ENCODE results near the gene ITM2C. TPM values are rescaled to one million over a fixed set of nuclear protein-coding genes. Genes with fewer than 3 reads are reported as not detected.

Gene ITM2C
- total RNA-seq, 4 donors from 2014 or later: 4.9 to 11.2 (median 10.8) TPM

DNA sequence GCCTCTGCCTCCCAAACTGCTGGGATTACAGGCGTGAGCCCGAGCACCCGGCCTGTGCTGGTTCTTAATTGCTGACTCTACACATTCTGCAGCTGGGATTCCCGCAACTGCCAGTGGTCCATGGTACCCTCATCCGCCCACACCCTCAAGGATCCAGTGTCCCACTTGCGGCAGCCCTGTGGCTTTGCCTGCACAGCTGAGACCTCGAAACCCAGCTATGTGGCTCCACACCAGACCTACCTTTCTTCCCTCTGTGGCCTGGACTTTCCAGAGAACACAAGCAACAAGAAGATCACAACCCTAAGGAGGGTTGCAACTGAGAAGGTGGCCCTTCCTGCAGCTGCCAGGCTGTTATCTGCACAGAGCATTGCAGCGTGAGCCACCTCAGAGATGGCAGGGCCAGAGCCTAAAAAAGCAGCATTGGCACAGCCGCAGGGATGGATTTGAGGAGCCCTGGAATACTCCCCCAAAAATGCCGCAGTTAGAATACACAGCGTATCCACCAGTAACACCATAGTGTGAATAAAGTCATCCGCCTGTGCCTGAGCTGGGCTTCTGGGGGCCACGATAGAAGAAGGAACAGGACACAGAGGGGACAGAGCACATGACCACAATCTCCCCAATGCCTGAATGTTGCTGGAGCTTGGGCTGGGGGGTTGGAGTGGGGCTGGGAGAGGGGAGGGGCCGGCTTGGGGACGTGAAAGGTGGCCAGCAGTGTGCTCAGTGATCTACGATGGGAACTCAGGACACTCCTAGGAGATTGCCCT is 58.4 kb downstream of the ITM2C start:
- H3K36me3 ChIP-seq: no peaks in the 10 kb centered on the region
- in situ Hi-C loops (cut with MboI; ENCODE audit: low sequenced_read_pairs in 4 of 4) (no loop called here), intact Hi-C loops (cut with DNase I; ENCODE audit: low total_unique reads) (no loop called here)
- H3K4me1 ChIP-seq: no peaks in the 10 kb centered on the region
- no peaks in the 10 kb centered on the region for H3K27me3 ChIP-seq
- ATAC-seq: no peak
- H3K9me3 ChIP-seq: no peaks in the 10 kb centered on the region
- DNase-seq: no peak
- H3K4me3 ChIP-seq: no peak overlapping the region
- no peak overlapping the region for H3K27ac ChIP-seq
- no peak for TF ChIP-seq POLR2A (IDR thresholded peaks at IDR 0.05)
- TF ChIP-seq, protein P1, sequence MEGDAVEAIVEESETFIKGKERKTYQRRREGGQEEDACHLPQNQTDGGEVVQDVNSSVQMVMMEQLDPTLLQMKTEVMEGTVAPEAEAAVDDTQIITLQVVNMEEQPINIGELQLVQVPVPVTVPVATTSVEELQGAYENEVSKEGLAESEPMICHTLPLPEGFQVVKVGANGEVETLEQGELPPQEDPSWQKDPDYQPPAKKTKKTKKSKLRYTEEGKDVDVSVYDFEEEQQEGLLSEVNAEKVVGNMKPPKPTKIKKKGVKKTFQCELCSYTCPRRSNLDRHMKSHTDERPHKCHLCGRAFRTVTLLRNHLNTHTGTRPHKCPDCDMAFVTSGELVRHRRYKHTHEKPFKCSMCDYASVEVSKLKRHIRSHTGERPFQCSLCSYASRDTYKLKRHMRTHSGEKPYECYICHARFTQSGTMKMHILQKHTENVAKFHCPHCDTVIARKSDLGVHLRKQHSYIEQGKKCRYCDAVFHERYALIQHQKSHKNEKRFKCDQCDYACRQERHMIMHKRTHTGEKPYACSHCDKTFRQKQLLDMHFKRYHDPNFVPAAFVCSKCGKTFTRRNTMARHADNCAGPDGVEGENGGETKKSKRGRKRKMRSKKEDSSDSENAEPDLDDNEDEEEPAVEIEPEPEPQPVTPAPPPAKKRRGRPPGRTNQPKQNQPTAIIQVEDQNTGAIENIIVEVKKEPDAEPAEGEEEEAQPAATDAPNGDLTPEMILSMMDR (IDR thresholded peaks at IDR 0.05 in 4 of 5, conservative IDR thresholded peaks at IDR 0.05 in 1 of 5): no peak

DNA sequence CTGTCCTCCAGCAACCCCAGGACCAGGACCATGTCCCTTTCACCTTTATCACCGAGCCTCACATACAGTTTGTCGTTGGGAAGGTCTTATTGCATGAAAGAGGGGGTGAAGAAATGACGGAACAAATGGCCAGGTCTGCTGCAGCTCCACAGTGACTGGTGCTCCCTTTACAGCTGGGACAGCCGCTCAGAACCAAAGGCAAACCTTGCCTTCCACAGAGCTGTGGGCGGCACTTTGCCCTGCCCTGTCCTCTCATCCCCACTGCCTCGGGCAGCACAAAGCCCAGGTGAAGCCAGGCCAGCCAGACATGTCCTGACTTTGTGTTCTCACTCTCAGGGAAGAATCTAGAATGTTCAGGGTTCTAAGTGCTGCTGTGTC is 59.3 kb downstream of the ITM2C start:
- no peak for DNase-seq
- Histone ChIP-seq H3K27ac (no peak overlapping the region), H3K9me3 (no peaks in the 10 kb centered on the region), H3K36me3 (no peaks in the 10 kb centered on the region), H3K4me1 (no peaks in the 10 kb centered on the region), H3K27me3 (no peaks in the 10 kb centered on the region), H3K4me3 (no peak overlapping the region)
- intact Hi-C loops (cut with DNase I; ENCODE audit: low total_unique reads): no loop called here
- TF ChIP-seq, protein P1 (IDR thresholded peaks at IDR 0.05 in 4 of 5, conservative IDR thresholded peaks at IDR 0.05 in 1 of 5): no peak
- no peak for TF ChIP-seq POLR2A (IDR thresholded peaks at IDR 0.05)
- in situ Hi-C loops (cut with MboI; ENCODE audit: low sequenced_read_pairs in 4 of 4): no loop called here
- no peak for ATAC-seq

DNA sequence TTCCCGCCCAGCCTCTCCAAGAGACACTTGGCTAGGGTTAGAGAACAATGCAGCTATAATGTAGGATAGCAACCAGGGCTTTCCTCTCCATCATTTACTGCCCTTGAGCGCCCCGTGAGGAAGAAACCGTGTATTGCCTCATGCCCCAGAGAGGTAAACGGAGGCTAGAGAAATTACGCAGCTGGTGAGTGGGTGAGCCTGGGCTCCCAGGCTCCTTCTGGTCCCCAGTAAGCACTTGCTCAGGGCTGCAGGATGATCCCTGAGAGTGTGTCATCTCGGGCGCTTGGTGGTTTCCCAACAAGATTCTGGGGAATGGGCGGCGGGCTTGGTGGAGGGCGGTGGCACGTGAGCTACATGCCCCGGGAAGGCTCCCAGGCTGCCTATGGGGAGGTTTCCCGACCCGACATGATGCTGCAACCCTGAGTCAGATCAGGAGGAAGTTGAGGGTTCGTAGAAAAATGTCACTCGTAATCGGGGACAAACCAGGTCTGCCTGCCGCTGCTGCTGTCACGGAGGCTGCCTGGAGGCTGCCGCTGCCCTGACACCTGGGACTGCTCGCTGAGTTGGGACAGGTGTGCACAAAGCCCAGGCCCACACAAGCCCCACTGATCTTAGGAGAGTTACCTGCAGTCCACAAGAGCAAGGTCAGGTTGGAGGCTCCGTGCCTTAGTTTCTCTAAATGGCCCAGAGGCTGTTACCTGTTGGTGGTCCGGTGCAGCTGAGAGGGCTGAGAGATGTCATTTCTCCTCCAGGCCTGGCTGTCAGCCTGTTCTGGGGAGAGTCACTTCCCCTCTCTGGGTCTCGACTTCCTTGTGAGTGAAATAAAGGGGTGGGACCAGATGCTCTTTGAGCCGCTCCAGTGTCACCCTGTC is 60.0 kb downstream of the ITM2C start, which contains the start of gene GPR55:
TSS of gene GPR55 (minus strand) at position 773 of the 872 bp plus-strand sequence. CDS start 14,280 bp downstream, outside the sequence.
- Histone ChIP-seq H3K9me3 (no peaks in the 10 kb centered on the region), H3K4me1 (no peaks in the 10 kb centered on the region), H3K27ac (no peak within 1 kb of the TSS), H3K4me3 (no peak within 1 kb of the TSS), H3K36me3 (no peaks in the 10 kb centered on the region), H3K27me3 (no peaks in the 10 kb centered on the region)
- ATAC-seq (no peak), DNase-seq (no peak)
- in situ Hi-C loops (cut with MboI; ENCODE audit: low sequenced_read_pairs in 4 of 4) (no loop called here), intact Hi-C loops (cut with DNase I; ENCODE audit: low total_unique reads) (no loop called here)
- TF ChIP-seq, protein P1 (IDR thresholded peaks at IDR 0.05 in 4 of 5, conservative IDR thresholded peaks at IDR 0.05 in 1 of 5): no peak
- TF ChIP-seq POLR2A (IDR thresholded peaks at IDR 0.05): no peak

- H3K27me3 ChIP-seq: no peaks in the 10 kb centered on the region
- TF ChIP-seq POLR2A (IDR thresholded peaks at IDR 0.05): no peak
- TF ChIP-seq, protein P1 (IDR thresholded peaks at IDR 0.05 in 4 of 5, conservative IDR thresholded peaks at IDR 0.05 in 1 of 5): no peak
- no peak overlapping the region for H3K27ac ChIP-seq
- H3K4me3 ChIP-seq: no peak overlapping the region
- in situ Hi-C loops (cut with MboI; ENCODE audit: low sequenced_read_pairs in 4 of 4): no loop called here
- no peaks in the 10 kb centered on the region for H3K9me3 ChIP-seq
- ATAC-seq: no peak
- H3K36me3 ChIP-seq: no peaks in the 10 kb centered on the region
- no peaks in the 10 kb centered on the region for H3K4me1 ChIP-seq
- no peak for DNase-seq
- intact Hi-C loops (cut with DNase I; ENCODE audit: low total_unique reads): no loop called here
These were observed 60.7 kb downstream of the ITM2C start for GRCh38 chr2:230925443-230925878.

Measured in gastrocnemius medialis (tissue), 4 donors.